Osteocyte (in vitro differentiated cells): Measurements from ENCODE around the gene SUPT20HL1. TPM values are rescaled to one million over a fixed set of nuclear protein-coding genes. Genes with fewer than 3 reads are reported as not detected.
A peak's percentile ranks its signal among the peaks of the same experiment; 100 is the strongest.

Experiments
- DNase-seq: peaks from one replicate; pipeline ENCODE4 v3.0.0; 2021; ENCODE audit warnings: mixed read lengths; ENCODE audit not compliant: unreplicated experiment; ENCODE audit errors: extremely low spot score
- H3K27ac Mint-ChIP-seq: one replicate; pipeline ENCODE4 v1.8.0; 2021; ENCODE audit warnings: mild to moderate bottlenecking, mixed read lengths; ENCODE audit not compliant: unreplicated experiment
- H3K27me3 Mint-ChIP-seq: one replicate; pipeline ENCODE4 v1.8.0; 2021; ENCODE audit warnings: mixed read lengths; ENCODE audit not compliant: unreplicated experiment
- H3K36me3 Mint-ChIP-seq: one replicate; pipeline ENCODE4 v1.8.0; 2021; ENCODE audit warnings: mixed read lengths; ENCODE audit not compliant: unreplicated experiment
- H3K4me1 Mint-ChIP-seq: one replicate; pipeline ENCODE4 v1.8.0; 2021; ENCODE audit warnings: mixed read lengths; ENCODE audit not compliant: unreplicated experiment
- H3K4me3 Mint-ChIP-seq: one replicate; pipeline ENCODE4 v1.8.0; 2021; ENCODE audit warnings: mild to moderate bottlenecking, moderate library complexity, mixed read lengths; ENCODE audit not compliant: unreplicated experiment
- H3K9me3 Mint-ChIP-seq: one replicate; pipeline ENCODE4 v1.8.0; 2021; ENCODE audit warnings: mixed read lengths; ENCODE audit not compliant: unreplicated experiment
- CTCF ChIP-seq: fragments of 200-600 bp; sonication (generic); IDR thresholded peaks from 2 replicates; pipeline ENCODE4 v1.5.0; 2021; ENCODE audit warnings: antibody characterized with exemption, mild to moderate bottlenecking, moderate library complexity
- total RNA-seq: library from RNA; stranded (reverse); gene quantifications from 2 replicates; pipeline ENCODE4 v1.2.1, GENCODE V29; 2021

SUPT20HL1 gene
- total RNA-seq, 1 donor from 2014 or later = not detected

GRCh38 chrX:24334461-24334860, 26.0 kb upstream of the SUPT20HL1 start:
- H3K4me1 Mint-ChIP-seq = peaks cover 23% of the 10 kb centered on the region
- DNase-seq = no peak
- H3K9me3 Mint-ChIP-seq = peaks cover 4% of the 10 kb centered on the region
- no peaks in the 10 kb centered on the region for H3K27me3 Mint-ChIP-seq
- no peaks in the 10 kb centered on the region for H3K36me3 Mint-ChIP-seq
- TF ChIP-seq CTCF = no peak
- no peak overlapping the region for H3K4me3 Mint-ChIP-seq
- peak overlapping the region; percentile 43 for H3K27ac Mint-ChIP-seq

- Mint-ChIP-seq H3K27ac (peak overlapping the region; percentile 59), H3K4me1 (peaks cover 23% of the 10 kb centered on the region), H3K9me3 (peaks cover 4% of the 10 kb centered on the region), H3K36me3 (no peaks in the 10 kb centered on the region), H3K4me3 (no peak overlapping the region), H3K27me3 (no peaks in the 10 kb centered on the region)
- TF ChIP-seq CTCF = no peak
- no peak for DNase-seq
These were observed 24.6 kb upstream of the SUPT20HL1 start for GRCh38 chrX:24335871-24336270.

- Mint-ChIP-seq H3K27me3 (no peaks in the 10 kb centered on the region), H3K36me3 (no peaks in the 10 kb centered on the region), H3K4me3 (no peak overlapping the region), H3K9me3 (no peaks in the 10 kb centered on the region), H3K4me1 (peaks cover 16% of the 10 kb centered on the region), H3K27ac (no peak overlapping the region)
- no peak for TF ChIP-seq CTCF
- no peak for DNase-seq
These were observed 20.5 kb upstream of the SUPT20HL1 start for GRCh38 chrX:24339911-24340310.

- DNase-seq = no peak
- no peak overlapping the region for H3K27ac Mint-ChIP-seq
- peaks cover 16% of the 10 kb centered on the region for H3K4me1 Mint-ChIP-seq
- TF ChIP-seq CTCF = no peak
- H3K27me3 Mint-ChIP-seq = no peaks in the 10 kb centered on the region
- no peaks in the 10 kb centered on the region for H3K36me3 Mint-ChIP-seq
- no peak overlapping the region for H3K4me3 Mint-ChIP-seq
- no peaks in the 10 kb centered on the region for H3K9me3 Mint-ChIP-seq
These were observed 19.9 kb upstream of the SUPT20HL1 start for GRCh38 chrX:24340501-24340900.

GRCh38 chrX:24341795-24342194, 18.6 kb upstream of the SUPT20HL1 start:
- Mint-ChIP-seq H3K4me1 (peaks cover 12% of the 10 kb centered on the region), H3K36me3 (no peaks in the 10 kb centered on the region), H3K9me3 (no peaks in the 10 kb centered on the region), H3K27me3 (no peaks in the 10 kb centered on the region), H3K4me3 (no peak overlapping the region), H3K27ac (peak overlapping the region; percentile 60)
- no peak for DNase-seq
- no peak for TF ChIP-seq CTCF
